GM12874 (cell line): Measurements from ENCODE around the gene RAPGEF4.

ENCODE experiments used
- CTCF ChIP-seq: IDR thresholded peaks from 2 replicates; pipeline ENCODE4 v1.5.1; 2011; ENCODE audit warnings: low read depth, mild to moderate bottlenecking, control low read depth, low read length, moderate library complexity; ENCODE audit not compliant: insufficient read depth

RAPGEF4 gene

DNA sequence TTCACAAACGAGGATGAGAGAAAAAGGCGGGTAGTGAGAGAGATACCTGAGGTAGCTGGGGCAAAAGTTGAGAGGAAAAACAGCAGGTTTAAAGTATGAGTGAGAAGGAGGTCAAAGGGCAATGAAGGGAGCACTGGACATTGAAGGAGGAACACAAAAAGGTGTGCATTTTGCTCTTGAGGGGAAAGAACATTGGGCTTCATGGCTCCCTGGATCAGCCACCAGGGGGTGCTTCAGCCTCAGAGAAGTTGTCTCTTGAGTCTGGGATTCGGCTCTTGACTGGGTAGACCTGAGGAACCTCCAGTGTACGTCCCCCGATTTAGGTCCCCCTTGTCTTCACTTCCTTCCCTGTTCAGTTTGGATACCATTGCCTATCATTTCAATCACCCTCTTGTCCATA lies 128.5 kb downstream of the RAPGEF4 start:
- peak; percentile 79 for TF ChIP-seq CTCF

DNA sequence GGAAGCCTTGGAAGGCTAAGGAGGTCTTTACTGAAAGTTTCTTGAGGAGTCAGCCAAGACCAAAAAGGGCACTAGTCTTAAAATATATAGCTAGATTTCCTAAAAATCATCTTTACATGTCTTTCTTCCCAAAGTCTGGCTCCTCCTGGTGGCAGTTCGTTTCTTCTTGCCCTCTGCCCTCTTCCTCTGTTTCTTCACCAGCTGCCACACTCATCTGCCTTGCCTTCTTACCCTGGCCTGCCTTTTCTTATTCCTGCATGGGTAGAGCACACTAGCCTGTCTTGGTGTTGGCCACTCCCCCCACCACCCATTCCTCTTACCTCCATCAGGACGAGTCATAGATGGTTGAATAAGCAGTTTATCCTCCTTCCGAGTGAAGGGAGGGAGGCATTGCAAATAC lies 129.8 kb downstream of the RAPGEF4 start:
- TF ChIP-seq CTCF: peak; percentile 7; the same call in 1 of the 2 replicates

DNA sequence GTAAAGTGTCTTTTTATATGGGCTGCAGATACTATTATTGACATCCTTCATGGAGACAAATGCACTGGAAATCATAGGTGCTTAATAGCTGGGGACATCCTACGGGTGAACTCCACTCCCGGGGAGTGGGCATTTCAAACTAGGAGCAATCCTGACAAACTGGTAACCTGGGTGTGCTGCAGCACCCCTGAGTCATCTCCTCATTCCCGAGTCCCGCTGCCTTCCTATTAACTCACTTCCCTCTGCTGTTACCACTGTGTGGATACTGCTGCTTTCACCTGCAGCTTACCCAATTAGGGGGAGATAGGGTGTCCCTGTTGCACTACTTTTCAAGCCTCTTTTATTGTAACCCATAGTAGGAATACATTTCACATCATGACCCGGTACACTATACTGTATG lies 134.2 kb downstream of the RAPGEF4 start:
- no peak for TF ChIP-seq CTCF

- no peak for TF ChIP-seq CTCF
Measured at GRCh38 chr2:172870396-172870795, 134.8 kb downstream of the RAPGEF4 start.

GRCh38 chr2:172877826-172878225 lies 142.2 kb downstream of the RAPGEF4 start:
- TF ChIP-seq CTCF: no peak

DNA sequence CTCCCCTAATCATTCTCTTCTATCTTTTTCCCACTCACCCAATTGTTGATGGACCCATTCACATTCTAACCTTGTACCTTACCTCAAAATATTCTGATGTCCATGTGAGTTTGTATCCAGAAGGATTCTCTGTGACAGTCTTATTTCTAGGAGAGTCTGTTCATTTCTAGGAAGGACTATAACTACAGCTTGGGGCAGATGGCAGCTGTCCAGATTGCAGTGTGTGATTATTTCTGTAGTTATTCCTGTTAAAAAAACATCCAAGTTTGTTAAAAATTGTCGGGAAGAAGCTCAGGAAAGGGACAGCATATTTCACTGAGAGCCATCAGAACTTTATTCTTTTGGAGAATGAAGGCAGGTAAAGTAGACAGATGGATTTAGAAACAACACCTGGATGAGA lies 142.6 kb downstream of the RAPGEF4 start:
- TF ChIP-seq CTCF: no peak

DNA sequence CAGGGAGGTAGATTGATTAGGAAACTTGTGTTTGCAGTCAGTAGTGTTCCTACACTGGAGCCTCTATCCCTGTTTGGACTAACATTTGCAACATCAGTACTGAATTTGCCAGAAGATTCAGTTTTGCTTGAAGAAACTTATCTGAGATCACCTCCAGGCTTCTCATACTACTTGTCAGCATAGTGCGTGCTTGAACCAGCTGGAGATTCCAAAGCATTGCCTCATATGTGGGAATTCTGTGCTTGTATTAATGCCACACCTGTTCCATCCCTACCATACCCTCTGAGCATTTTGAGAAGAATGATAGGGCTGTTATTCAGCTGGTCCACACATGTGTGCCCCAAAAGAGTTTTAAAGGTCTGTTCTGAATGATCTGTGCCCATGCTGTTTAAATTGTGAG lies 148.7 kb downstream of the RAPGEF4 start:
- TF ChIP-seq CTCF: no peak

DNA sequence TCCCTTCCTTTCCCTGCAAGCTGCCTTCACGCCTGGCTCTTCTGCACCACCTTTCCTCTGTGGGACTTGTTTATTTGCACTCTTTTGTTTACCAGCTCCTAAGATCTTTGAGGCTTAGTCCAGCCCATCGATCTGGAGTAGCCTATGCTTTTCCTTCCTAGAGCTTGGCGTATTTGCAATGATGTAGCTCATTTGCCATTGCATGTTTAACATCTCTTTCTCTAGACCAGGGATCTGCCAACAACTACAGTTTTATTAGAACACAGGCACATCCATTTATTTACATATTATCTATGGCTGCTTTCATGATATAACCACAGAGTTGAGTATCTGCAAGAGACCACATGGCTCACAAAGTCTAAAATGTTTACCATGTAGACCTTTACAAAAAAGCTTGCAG lies 150.4 kb downstream of the RAPGEF4 start:
- no peak for TF ChIP-seq CTCF
